ENCODE data around the gene CAV1. TPM values are rescaled to one million over a fixed set of nuclear protein-coding genes. Genes with fewer than 3 reads are reported as not detected.

CAV1 gene
- total and polyA plus RNA-seq, 2 of the 4 experiments (the other 2 are of a cell fraction) = 1,592 to 1,808 TPM

GRCh38 chr7:116582164-116582732, 57.4 kb downstream of the CAV1 start:
- intact Hi-C loops (cut with micrococcal nuclease) = loop anchor here (2.0 to 10.0 kb wide), 2 partner anchors 29 to 137 kb away; no protein-coding TSS in a partner anchor

More at GRCh38 chr7:116582164-116582732, 57.4 kb downstream of the CAV1 start:
- POLR2A ChIA-PET (ENCODE audit: unreplicated experiment) = interaction anchor here (1.0 kb wide), 1 partner anchor 56 kb away, joined by 3 read pairs; no protein-coding TSS in a partner anchor
- H3K4me2 ChIP-seq (ENCODE audit: low read depth, low read length) = peak overlapping the region; percentile 23; the same call in 1 of the 2 replicates
- peak overlapping the region; percentile 92 for H3K18ac ChIP-seq (ENCODE audit: low read depth, low read length)
- H4K8ac ChIP-seq (ENCODE audit: low read depth in 2 of 2, low read length in 2 of 2) = peak overlapping the region; percentile 16 to 97
- in situ Hi-C loops (cut with MboI; ENCODE audit: low sequenced_read_pairs) (loop anchor here (10.0 kb wide), 1 partner anchor 47 kb away; no protein-coding TSS in a partner anchor), dilution Hi-C loops (cut with HindIII; ENCODE audit: low sequenced_read_pairs, unreplicated experiment) (no loop called here)
- no peaks in the 10 kb centered on the region for H4K20me1 ChIP-seq (ENCODE audit: insufficient read depth, low read length)
- H2BK5ac ChIP-seq (ENCODE audit: low read depth, low read length, poor library complexity, severe bottlenecking) = peak overlapping the region; percentile 93
- H3K9me1 ChIP-seq (ENCODE audit: insufficient read depth, low read length) = peaks cover 8% of the 10 kb centered on the region
- no peak overlapping the region for H3K9ac ChIP-seq (ENCODE audit: low read depth, low read length)
- peak overlapping the region; percentile 71 for H4K5ac ChIP-seq (ENCODE audit: low read depth, low read length)
- peaks cover 5 to 28% of the 10 kb centered on the region in 2 experiments; a peak in 3 of 4 replicates for H3K79me1 ChIP-seq (ENCODE audit: low read depth in 1 of 2, low read length in 2 of 2)
- ATAC-seq (ENCODE audit: low read depth) (peak; percentile 5; the same call in 1 of the 2 replicates), DNase-seq (peak; percentile 74)
- peak overlapping the region; percentile 94 for H4K91ac ChIP-seq (ENCODE audit: insufficient read depth, low read depth, low read length)
- peak overlapping the region; percentile 98 for H3K4ac ChIP-seq (ENCODE audit: low read depth, low read length)
- peak overlapping the region; percentile 86 for H2BK15ac ChIP-seq (ENCODE audit: low read depth, low read length)
- peak overlapping the region; percentile 94 for H3K14ac ChIP-seq (replicated peaks; ENCODE audit: low read depth, low read length)
- H2AFZ ChIP-seq (replicated peaks; ENCODE audit: low read length, poor library complexity) = peak overlapping the region; percentile 88
- peak overlapping the region; percentile 73 for H2AK5ac ChIP-seq (ENCODE audit: low read depth, low read length)
- WGBS, 2 experiments (ENCODE audit: extremely low coverage in 2 of 2, insufficient read length in 1 of 2) = no CpG with 5 or more reads among the region's 4 CpGs
- H3K27me3 ChIP-seq (ENCODE audit: control insufficient read depth, insufficient read depth, low read length) = no peaks in the 10 kb centered on the region
- H3K4me1 ChIP-seq (ENCODE audit: control insufficient read depth, insufficient read depth, low read length) = peaks cover 18% of the 10 kb centered on the region
- TF ChIP-seq CTCF (conservative IDR thresholded peaks at IDR 0.05; ENCODE audit: low read depth, low read length) = peak; percentile 42
- 0 out of 2 replicates have a peak, but pooled peaks have one; percentile 1 for TF ChIP-seq BHLHE40 (IDR thresholded peaks at IDR 0.05; ENCODE audit: low read depth, low read length)
- no peak for TF ChIP-seq POLR2A (IDR thresholded peaks at IDR 0.05; ENCODE audit: low read depth, low read length)
- peak; percentile 42 for TF ChIP-seq SMC3 (IDR thresholded peaks at IDR 0.05; ENCODE audit: low read depth, low read length)
- no peak; the same call in 1 of the 2 replicates for TF ChIP-seq MAZ (IDR thresholded peaks at IDR 0.05; ENCODE audit: borderline replicate concordance, low read depth, low read length)
- peak; percentile 34; the same call in 1 of the 2 replicates for TF ChIP-seq FOS (IDR thresholded peaks at IDR 0.05; ENCODE audit: low read depth, low read length)
- peak; percentile 29; the same call in 1 of the 2 replicates for TF ChIP-seq CEBPB (IDR thresholded peaks at IDR 0.05; ENCODE audit: low read depth, low read length)
- peak; percentile 44 for TF ChIP-seq RAD21 (IDR thresholded peaks at IDR 0.05; ENCODE audit: low read length)
- H3K23ac ChIP-seq (ENCODE audit: low read depth, low read length) = peak overlapping the region; percentile 86
- H3K4me3 ChIP-seq (ENCODE audit: insufficient read depth, low read depth, low read length) = no peak overlapping the region
- H3K9me3 ChIP-seq (ENCODE audit: control insufficient read depth, insufficient read depth, low read length) = peaks cover 4% of the 10 kb centered on the region; the same call in 1 of the 2 replicates
- H2BK120ac ChIP-seq (ENCODE audit: low read depth, low read length) = peak overlapping the region; percentile 99
- BruUV-seq (replicated peaks) = no TSS peak
- H3K27ac ChIP-seq (ENCODE audit: insufficient read depth, low read length) = peak overlapping the region; percentile 22
- CTCF ChIA-PET = interaction anchor here (0.6 to 1.9 kb wide), 7 partner anchors 9 to 322 kb away, joined by 3 to 8 read pairs (median 3); no protein-coding TSS in a partner anchor
- H3K56ac ChIP-seq (ENCODE audit: extremely low read depth, insufficient read depth, low read length) = no peak overlapping the region
- H2AK9ac ChIP-seq (replicated peaks; ENCODE audit: low read depth, low read length, poor library complexity) = peak overlapping the region; percentile 68
- H2BK20ac ChIP-seq (ENCODE audit: low read depth, low read length) = peak overlapping the region; percentile 99
- H3K36me3 ChIP-seq (ENCODE audit: control insufficient read depth, insufficient read depth, low read length) = no peaks in the 10 kb centered on the region
